Small intestine (tissue), 7 donors: Measurements from ENCODE around the gene SGF29. TPM values are rescaled to one million over a fixed set of nuclear protein-coding genes. Genes with fewer than 3 reads are reported as not detected.
"Not testable (repeated sequence)": the region's sequence is repeated elsewhere in the genome, so short reads cannot be mapped to it uniquely, and the experiment has no call there.

Experiments used
- DNase-seq, 2 donors: peaks; one replicate each; pipeline versions ENCODE4 v3.0.0 to v3.0.0-alpha.2; 2013
- FAIRE-seq: peaks from 2 replicates; lab custom pipeline; 2012; peaks lifted over from hg19 to GRCh38; lab: Jason Lieb, UNC
- H3K27ac ChIP-seq, 3 donors: one replicate each; pipeline ENCODE4 v1.5.1; 2013; ENCODE audit warnings: low read length in 2 of 3, mild to moderate bottlenecking in 2 of 3, control low read depth in 1 of 3, inconsistent platforms in 1 of 3, low read depth in 1 of 3, moderate library complexity in 1 of 3
- H3K27me3 ChIP-seq, 3 donors: one replicate each; pipeline ENCODE4 v1.6.1; 2013; ENCODE audit warnings: low read length in 3 of 3, inconsistent platforms in 1 of 3; ENCODE audit not compliant: control insufficient read depth in 3 of 3, insufficient read depth in 3 of 3
- H3K36me3 ChIP-seq, 3 donors: one replicate each; pipeline ENCODE4 v1.6.1; 2013; ENCODE audit warnings: low read length in 3 of 3, inconsistent platforms in 1 of 3, low read depth in 1 of 3, mild to moderate bottlenecking in 1 of 3, moderate library complexity in 1 of 3; ENCODE audit not compliant: control insufficient read depth in 3 of 3, insufficient read depth in 2 of 3
- H3K4me1 ChIP-seq, 3 donors: one replicate each; pipeline ENCODE4 v1.6.1; 2013; ENCODE audit warnings: low read length in 2 of 3, inconsistent platforms in 1 of 3, low read depth in 1 of 3, mild to moderate bottlenecking in 1 of 3, moderate library complexity in 1 of 3; ENCODE audit not compliant: control insufficient read depth in 3 of 3, insufficient read depth in 2 of 3
- H3K4me3 ChIP-seq, 3 donors: one replicate each; pipeline ENCODE4 v1.5.1; 2013; ENCODE audit warnings: low read length in 3 of 3, control low read depth in 1 of 3, inconsistent platforms in 1 of 3, low read depth in 1 of 3, mild to moderate bottlenecking in 1 of 3, moderate library complexity in 1 of 3
- H3K9me3 ChIP-seq, 2 donors: one replicate each; pipeline ENCODE4 v1.6.1; 2013; ENCODE audit warnings: low read depth in 1 of 2, low read length in 1 of 2; ENCODE audit not compliant: control insufficient read depth in 2 of 2, insufficient read depth in 1 of 2
- WGBS, 3 donors: extraction: QIAGEN DNeasy Blood & Tissue Kit; methylation state at CpG; one replicate each; pipeline ENCODE4 v1.1.7; 2013; 5-methylcytosine and 5-hydroxymethylcytosine counted together
- polyA plus RNA-seq, 4 donors: library from polyadenylated mRNA; stranded (reverse) in 3 of 4; unstranded in 1 of 4; fragments of 200-250 nt in 3 of 4; fragments of 120-200 nt in 1 of 4; gene quantifications; one replicate each; pipeline versions ENCODE4 v1.2.1 to v1.2.3, GENCODE V29; 2013
- donor health status: healthy with polysubstance abuse.
- donor health status: control.
- donor health status: control.
- donor health status: Bipolar disorder and iron deficiency.
- donor health status: healthy.

Gene SGF29
- polyA plus RNA-seq, 4 donors = 18.1 to 46.3 (median 34.1) TPM

GRCh38 chr16:28538733-28539596, 14.8 kb upstream of the SGF29 start, which contains the start of gene NUPR1:
NUPR1 (minus strand) TSS chr16:28538974; CDS start chr16:28538907, 67 bp downstream.
- no peak for FAIRE-seq
- 46 to 67% (median 65%) methylated on average over 18 to 22 of the region's 22 CpGs for WGBS, 3 donors
- peak within 1 kb of the TSS in 2 of 3 donors; percentile 42 to 55 for H3K4me3 ChIP-seq
- H3K36me3 ChIP-seq = peaks cover 0 to 3% (median 0%) of the 10 kb centered on the region in 3 donors
- peak; percentile 19 to 60 for DNase-seq
- H3K4me1 ChIP-seq = peaks cover 0 to 8% (median 0%) of the 10 kb centered on the region in 3 donors
- H3K9me3 ChIP-seq = no peaks in the 10 kb centered on the region
- no peaks in the 10 kb centered on the region for H3K27me3 ChIP-seq
- H3K27ac ChIP-seq = peak within 1 kb of the TSS in 2 of 3 donors; percentile 72 to 83

- no peak overlapping the region for H3K27ac ChIP-seq
- 76 to 88% (median 87%) methylated on average over 3 of the region's 3 CpGs for WGBS, 3 donors
These were observed 13.4 kb upstream of the SGF29 start for GRCh38 chr16:28540346-28540745.

GRCh38 chr16:28542646-28543045, 11.1 kb upstream of the SGF29 start:
- FAIRE-seq = no peak
- H3K27me3 ChIP-seq = no peaks in the 10 kb centered on the region
- peaks cover 0 to 8% (median 0%) of the 10 kb centered on the region in 3 donors for H3K4me1 ChIP-seq
- WGBS, 3 donors = 28 to 77% (median 50%) methylated on average over 7 of the region's 7 CpGs
- H3K27ac ChIP-seq = peak overlapping the region in 2 of 3 donors; percentile 74 to 88
- no peaks in the 10 kb centered on the region for H3K36me3 ChIP-seq
- H3K9me3 ChIP-seq = no peaks in the 10 kb centered on the region
- no peak for DNase-seq
- H3K4me3 ChIP-seq = no peak overlapping the region

More at GRCh38 chr16:28540346-28540745, 13.4 kb upstream of the SGF29 start:
- Histone ChIP-seq H3K4me3 (no peak overlapping the region), H3K4me1 (peaks cover 0 to 8% (median 0%) of the 10 kb centered on the region in 3 donors), H3K9me3 (no peaks in the 10 kb centered on the region), H3K27me3 (no peaks in the 10 kb centered on the region), H3K36me3 (peaks cover 0 to 3% (median 0%) of the 10 kb centered on the region in 3 donors)
- FAIRE-seq (no peak), DNase-seq (no peak)

GRCh38 chr16:28543072-28543471, 10.6 kb upstream of the SGF29 start:
- DNase-seq (peak; percentile 90 to 94), FAIRE-seq (no peak)
- Histone ChIP-seq H3K27me3 (no peaks in the 10 kb centered on the region), H3K9me3 (no peaks in the 10 kb centered on the region), H3K36me3 (no peaks in the 10 kb centered on the region), H3K4me3 (peak overlapping the region in 2 of 3 donors; percentile 1 to 11), H3K27ac (peak overlapping the region in 2 of 3 donors; percentile 74 to 88), H3K4me1 (peaks cover 0 to 8% (median 0%) of the 10 kb centered on the region in 3 donors)
- 10 to 35% (median 28%) methylated on average over 7 of the region's 7 CpGs for WGBS, 3 donors

GRCh38 chr16:28544998-28545397, 8.7 kb upstream of the SGF29 start:
- Histone ChIP-seq H3K27me3 (no peaks in the 10 kb centered on the region), H3K4me1 (peaks cover 0 to 8% (median 0%) of the 10 kb centered on the region in 3 donors), H3K9me3 (no peaks in the 10 kb centered on the region), H3K36me3 (no peaks in the 10 kb centered on the region), H3K4me3 (no peak overlapping the region), H3K27ac (no peak overlapping the region)
- DNase-seq (no peak), FAIRE-seq (no peak)
- 82 to 89% (median 86%) methylated on average over 3 of the region's 3 CpGs for WGBS, 3 donors

GRCh38 chr16:28545964-28546363, 7.8 kb upstream of the SGF29 start:
- not testable (repeated sequence) for H3K27me3 ChIP-seq, FAIRE-seq, H3K4me1 ChIP-seq, H3K9me3 ChIP-seq, H3K4me3 ChIP-seq, H3K27ac ChIP-seq, H3K36me3 ChIP-seq, DNase-seq
- 70 to 87% (median 79%) methylated on average over 7 of the region's 7 CpGs for WGBS, 3 donors

GRCh38 chr16:28546626-28547025, 7.1 kb upstream of the SGF29 start:
- H3K4me1 ChIP-seq = peaks cover 0 to 8% (median 0%) of the 10 kb centered on the region in 3 donors
- no peak overlapping the region for H3K27ac ChIP-seq
- H3K36me3 ChIP-seq = no peaks in the 10 kb centered on the region
- no peak overlapping the region for H3K4me3 ChIP-seq
- 73 to 83% (median 74%) methylated on average over 7 of the region's 7 CpGs for WGBS, 3 donors
- FAIRE-seq (no peak), DNase-seq (no peak)
- no peaks in the 10 kb centered on the region for H3K9me3 ChIP-seq
- no peaks in the 10 kb centered on the region for H3K27me3 ChIP-seq

GRCh38 chr16:28548306-28548802, 5.4 kb upstream of the SGF29 start:
- Histone ChIP-seq H3K27me3 (no peaks in the 10 kb centered on the region), H3K36me3 (no peaks in the 10 kb centered on the region), H3K9me3 (no peaks in the 10 kb centered on the region), H3K27ac (no peak overlapping the region), H3K4me1 (peaks cover 0 to 4% (median 0%) of the 10 kb centered on the region in 3 donors), H3K4me3 (no peak overlapping the region)
- DNase-seq (no peak), FAIRE-seq (no peak)
- WGBS, 3 donors = 79 to 85% (median 80%) methylated on average over 14 of the region's 14 CpGs
